Measurements from ENCODE around the gene KNCN.

Gene KNCN

GRCh38 chr1:46496505-46496904 lies 54.9 kb downstream of the KNCN start:
- Mint-ChIP-seq H3K27me3 (ENCODE audit: low read depth, poor library complexity) (peaks cover 99% of the 10 kb centered on the region), H3K27ac (no peak overlapping the region), H3K4me3 (no peak overlapping the region), H3K4me1 (peaks cover 18% of the 10 kb centered on the region), H3K36me3 (ENCODE audit: low read depth) (no peaks in the 10 kb centered on the region), H3K9me3 (no peaks in the 10 kb centered on the region)
- no peak for DNase-seq
- no peak for TF ChIP-seq CTCF (IDR thresholded peaks at IDR 0.05)

GRCh38 chr1:46495778-46496177 lies 55.7 kb downstream of the KNCN start:
- H3K4me1 Mint-ChIP-seq = peaks cover 21% of the 10 kb centered on the region
- H3K4me3 Mint-ChIP-seq = no peak overlapping the region
- no peak for DNase-seq
- no peaks in the 10 kb centered on the region for H3K9me3 Mint-ChIP-seq
- H3K27me3 Mint-ChIP-seq (ENCODE audit: low read depth, poor library complexity) = peaks cover 99% of the 10 kb centered on the region
- no peak for TF ChIP-seq CTCF (IDR thresholded peaks at IDR 0.05)
- no peaks in the 10 kb centered on the region for H3K36me3 Mint-ChIP-seq (ENCODE audit: low read depth)
- H3K27ac Mint-ChIP-seq = no peak overlapping the region
